IMR-90 (cell line): Measurements from ENCODE around the gene C6orf15. TPM values are rescaled to one million over a fixed set of nuclear protein-coding genes. Genes with fewer than 3 reads are reported as not detected.

Experiments used
- ATAC-seq: fragments of 200-7000 bp; cut with Tn5 transposase; 2 replicates; pipeline ENCODE4 v1.9.1; 2020; ENCODE audit warnings: low read depth, mild to moderate bottlenecking, moderate library complexity
- BruUV-seq: library from RNA; stranded (reverse); fragments of 400-500 nt; replicated peaks from 2 replicates; lab custom pipeline; 2021; lab: Mats Ljungman, UMichigan
- CTCF ChIA-PET: fragments of 300-600 bp; formaldehyde crosslinking; extraction: SDS; loops from one replicate; lab custom pipeline; 2021; ENCODE audit warnings: antibody characterized with exemption; lab: Yijun Ruan, JAX
- POLR2A ChIA-PET: fragments of 300-600 bp; sonication (Branson Sonifier 250); formaldehyde crosslinking; loops from one replicate; lab custom pipeline; 2022; ENCODE audit warnings: antibody characterized with exemption; ENCODE audit not compliant: unreplicated experiment; lab: Charles Lee
- DNase-seq: peaks from one replicate; pipeline ENCODE4 v3.0.0; 2013
- H2AFZ ChIP-seq: replicated peaks from 2 replicates; pipeline ENCODE3; 2013; ENCODE audit warnings: low read length, mild to moderate bottlenecking; ENCODE audit not compliant: poor library complexity
- H2AK5ac ChIP-seq: 2 replicates; pipeline ENCODE4 v1.6.1; 2013; ENCODE audit warnings: low read depth, low read length, inconsistent platforms
- H2AK9ac ChIP-seq: replicated peaks from 2 replicates; pipeline ENCODE3; 2013; ENCODE audit warnings: mild to moderate bottlenecking, low read depth, low read length, moderate library complexity; ENCODE audit not compliant: poor library complexity
- H2BK120ac ChIP-seq: 2 replicates; pipeline ENCODE4 v1.6.1; 2013; ENCODE audit warnings: low read depth, low read length, inconsistent platforms
- H2BK15ac ChIP-seq: 3 replicates; pipeline ENCODE4 v1.6.1; 2013; ENCODE audit warnings: low read depth, low read length, inconsistent platforms
- H2BK20ac ChIP-seq: 2 replicates; pipeline ENCODE4 v1.6.1; 2013; ENCODE audit warnings: low read depth, mild to moderate bottlenecking, inconsistent platforms, low read length, moderate library complexity
- H2BK5ac ChIP-seq: 2 replicates; pipeline ENCODE4 v1.6.1; 2013; ENCODE audit warnings: mild to moderate bottlenecking, low read depth, low read length, inconsistent platforms; ENCODE audit not compliant: poor library complexity, severe bottlenecking
- H3K14ac ChIP-seq: replicated peaks from 2 replicates; pipeline ENCODE4 v1.6.1; 2013; ENCODE audit warnings: low read depth, low read length, inconsistent platforms
- H3K18ac ChIP-seq: 2 replicates; pipeline ENCODE4 v1.6.1; 2013; ENCODE audit warnings: low read depth, low read length, control low read depth
- H3K23ac ChIP-seq: 2 replicates; pipeline ENCODE4 v1.6.1; 2013; ENCODE audit warnings: low read depth, low read length, inconsistent platforms
- H3K27ac ChIP-seq: 2 replicates; pipeline ENCODE4 v1.5.1; 2013; ENCODE audit warnings: mild to moderate bottlenecking, control low read depth, low read length; ENCODE audit not compliant: insufficient read depth
- H3K27me3 ChIP-seq: 2 replicates; pipeline ENCODE4 v1.6.1; 2013; ENCODE audit warnings: low read length; ENCODE audit not compliant: control insufficient read depth, insufficient read depth
- H3K36me3 ChIP-seq: 2 replicates; pipeline ENCODE4 v1.6.1; 2013; ENCODE audit warnings: low read length, mixed read lengths; ENCODE audit not compliant: control insufficient read depth, insufficient read depth
- H3K4ac ChIP-seq: 2 replicates; pipeline ENCODE4 v1.6.1; 2013; ENCODE audit warnings: low read depth, low read length, inconsistent platforms
- H3K4me1 ChIP-seq: 2 replicates; pipeline ENCODE4 v1.6.1; 2013; ENCODE audit warnings: low read length, mixed read lengths; ENCODE audit not compliant: control insufficient read depth, insufficient read depth
- H3K4me2 ChIP-seq: 2 replicates; pipeline ENCODE4 v1.6.1; 2013; ENCODE audit warnings: low read depth, mild to moderate bottlenecking, control low read depth, low read length, moderate library complexity
- H3K4me3 ChIP-seq: 2 replicates; pipeline ENCODE4 v1.5.1; 2013; ENCODE audit warnings: low read depth, mild to moderate bottlenecking, control low read depth, low read length, moderate library complexity; ENCODE audit not compliant: insufficient read depth
- H3K56ac ChIP-seq: 2 replicates; pipeline ENCODE4 v1.6.1; 2013; ENCODE audit warnings: low read length, inconsistent platforms; ENCODE audit not compliant: insufficient read depth; ENCODE audit errors: extremely low read depth
- H3K79me1 ChIP-seq, 2 experiments: 2 replicates each; pipeline ENCODE4 v1.6.1; 2013; ENCODE audit warnings: low read length in 2 of 2, inconsistent platforms in 1 of 2, low read depth in 1 of 2
- H3K9ac ChIP-seq: 2 replicates; pipeline ENCODE4 v1.6.1; 2013; ENCODE audit warnings: low read depth, low read length, control low read depth
- H3K9me1 ChIP-seq: 2 replicates; pipeline ENCODE4 v1.6.1; 2013; ENCODE audit warnings: low read length, inconsistent platforms; ENCODE audit not compliant: insufficient read depth
- H3K9me3 ChIP-seq: 2 replicates; pipeline ENCODE4 v1.6.1; 2013; ENCODE audit warnings: low read length; ENCODE audit not compliant: control insufficient read depth, insufficient read depth
- H4K20me1 ChIP-seq: 2 replicates; pipeline ENCODE4 v1.6.1; 2013; ENCODE audit warnings: low read length, inconsistent platforms; ENCODE audit not compliant: insufficient read depth
- H4K5ac ChIP-seq: 2 replicates; pipeline ENCODE4 v1.6.1; 2013; ENCODE audit warnings: mild to moderate bottlenecking, low read depth, low read length, control low read depth
- H4K8ac ChIP-seq, 2 experiments: 2 replicates each; pipeline ENCODE4 v1.6.1; 2013; ENCODE audit warnings: low read depth in 2 of 2, low read length in 2 of 2, control low read depth in 1 of 2, inconsistent platforms in 1 of 2
- H4K91ac ChIP-seq: 2 replicates; pipeline ENCODE4 v1.6.1; 2013; ENCODE audit warnings: low read depth, low read length, inconsistent platforms; ENCODE audit not compliant: insufficient read depth
- CEBPB ChIP-seq: IDR thresholded peaks from 2 replicates; pipeline ENCODE4 v1.6.1; 2012; ENCODE audit warnings: low read depth, low read length, improper control_type of control experiment
- CHD1 ChIP-seq: IDR thresholded peaks from 2 replicates; pipeline ENCODE4 v1.6.1; 2012; ENCODE audit warnings: low read depth, low read length, improper control_type of control experiment
- MXI1 ChIP-seq: IDR thresholded peaks from 2 replicates; pipeline ENCODE4 v1.6.1; 2012; ENCODE audit warnings: low read depth, mild to moderate bottlenecking, low read length, moderate library complexity, borderline replicate concordance
- POLR2A ChIP-seq: IDR thresholded peaks from 2 replicates; pipeline ENCODE4 v1.6.1; 2012; ENCODE audit warnings: mild to moderate bottlenecking, low read depth, low read length
- RAD21 ChIP-seq: IDR thresholded peaks from 2 replicates; pipeline ENCODE4 v1.6.1; 2012; ENCODE audit warnings: low read length, improper control_type of control experiment
- RFX5 ChIP-seq: IDR thresholded peaks from 2 replicates; pipeline ENCODE4 v1.8.0; 2012; ENCODE audit warnings: low read depth, mild to moderate bottlenecking, low read length, moderate library complexity
- WGBS, 2 experiments: methylation state at CpG; one replicate each; pipeline versions ENCODE4 v1.1.5 to v1.1.7; 2013; ENCODE audit warnings: missing lambda C conversion rate in 2 of 2; ENCODE audit not compliant: insufficient read length in 1 of 2; ENCODE audit errors: extremely low coverage in 2 of 2; 5-methylcytosine and 5-hydroxymethylcytosine counted together
- dilution Hi-C: fragments of 300-500 bp; cut with HindIII; formaldehyde crosslinking; loops from one replicate; pipeline ENCODE4 v1.14.3; 2018; ENCODE audit warnings: low sequenced_read_pairs; ENCODE audit not compliant: unreplicated experiment
- in situ Hi-C: fragments of 300-500 bp; cut with MboI; formaldehyde crosslinking; loops from 3 replicates; pipeline ENCODE4 v1.14.3; 2019; ENCODE audit warnings: low sequenced_read_pairs, inconsistent platforms, mixed read lengths
- intact Hi-C: fragments of 100-400 bp; cut with micrococcal nuclease; formaldehyde crosslinking; loops from 2 replicates; pipeline ENCODE4 v1.10.0; 2022
- polyA plus RNA-seq, 3 experiments: library from polyadenylated mRNA; depleted of rRNA; stranded (reverse); fragments of >200 nt; gene quantifications; 2 replicates each; pipeline ENCODE4 v1.2.3, GENCODE V29; 2012; ENCODE audit warnings: low replicate concordance in 1 of 3
- total RNA-seq: library from RNA; depleted of rRNA; stranded (reverse); fragments of >200 nt; gene quantifications from 2 replicates; pipeline ENCODE4 v1.2.3, GENCODE V29; 2012
- TF ChIP-seq, protein P1 (sequence below): fragments of 150-350 bp; IDR thresholded peaks from 2 replicates; pipeline ENCODE4 v1.6.1; 2016; ENCODE audit warnings: low read depth, mild to moderate bottlenecking, low read length, moderate library complexity, borderline replicate concordance
- TF ChIP-seq, protein P2 (sequence below): fragments of 150-350 bp; IDR thresholded peaks from 2 replicates; pipeline ENCODE4 v1.6.1; 2017; ENCODE audit warnings: mild to moderate bottlenecking, antibody characterized with exemption, low read length, low read depth
- TF ChIP-seq, protein P3 (sequence below): conservative IDR thresholded peaks from 2 replicates; pipeline ENCODE4 v1.5.1; 2012; ENCODE audit warnings: mild to moderate bottlenecking, low read depth, low read length, improper control_type of control experiment

Gene C6orf15
- total and polyA plus RNA-seq, 2 of the 4 experiments (the other 2 are of a cell fraction): not detected

DNA sequence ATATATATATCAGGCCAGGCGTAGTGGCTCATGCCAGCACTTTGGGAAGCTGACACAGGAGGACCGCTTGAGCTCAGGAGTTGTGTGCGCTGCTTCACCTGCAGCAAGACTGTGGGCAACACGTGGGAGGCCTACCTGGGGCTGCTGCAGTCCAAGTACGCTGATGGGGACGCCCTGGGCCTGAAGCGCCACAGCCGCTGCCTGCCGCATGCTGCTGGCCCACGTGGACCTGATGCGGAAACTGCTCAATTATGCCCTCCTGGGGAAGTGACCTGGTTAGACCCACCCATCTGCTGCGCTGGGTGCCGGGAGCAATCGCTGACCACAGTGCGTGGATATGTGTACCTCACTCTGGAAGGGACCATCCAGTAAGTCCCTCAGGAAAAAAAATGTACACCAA lies 28.3 kb upstream of the C6orf15 start:
- Histone ChIP-seq H2AFZ (no peak overlapping the region), H3K9me1 (peaks cover 15% of the 10 kb centered on the region), H3K23ac (no peak overlapping the region), H3K4ac (no peak overlapping the region), H3K4me3 (no peak overlapping the region), H3K18ac (no peak overlapping the region), H4K91ac (no peak overlapping the region), H4K8ac (no peak overlapping the region), H3K9me3 (no peaks in the 10 kb centered on the region), H3K9ac (no peak overlapping the region), H3K27me3 (no peaks in the 10 kb centered on the region), H3K4me1 (peaks cover 13% of the 10 kb centered on the region), H4K20me1 (no peaks in the 10 kb centered on the region; the same call in 1 of the 2 replicates), H4K5ac (no peak overlapping the region), H3K56ac (no peak overlapping the region), H3K79me1 (no peaks in the 10 kb centered on the region), H3K14ac (no peak overlapping the region), H2BK15ac (no peak overlapping the region), H2BK120ac (no peak overlapping the region), H2AK5ac (no peak overlapping the region), H3K36me3 (peaks cover 17% of the 10 kb centered on the region), H2AK9ac (no peak overlapping the region), H3K4me2 (no peak overlapping the region), H3K27ac (no peak overlapping the region), H2BK20ac (no peak overlapping the region), H2BK5ac (no peak overlapping the region)
- BruUV-seq: no TSS peak
- intact Hi-C loops (no loop called here), dilution Hi-C loops (no loop called here), in situ Hi-C loops (no loop called here)
- 70% methylated on average over 4 of the region's 15 CpGs; no CpG with 5 or more reads in 1 of the 2 experiments for WGBS, 2 experiments
- TF ChIP-seq CHD1 (no peak), CEBPB (no peak), MXI1 (no peak), RFX5 (no peak), RAD21 (no peak), POLR2A (no peak)
- TF ChIP-seq, protein P1, sequence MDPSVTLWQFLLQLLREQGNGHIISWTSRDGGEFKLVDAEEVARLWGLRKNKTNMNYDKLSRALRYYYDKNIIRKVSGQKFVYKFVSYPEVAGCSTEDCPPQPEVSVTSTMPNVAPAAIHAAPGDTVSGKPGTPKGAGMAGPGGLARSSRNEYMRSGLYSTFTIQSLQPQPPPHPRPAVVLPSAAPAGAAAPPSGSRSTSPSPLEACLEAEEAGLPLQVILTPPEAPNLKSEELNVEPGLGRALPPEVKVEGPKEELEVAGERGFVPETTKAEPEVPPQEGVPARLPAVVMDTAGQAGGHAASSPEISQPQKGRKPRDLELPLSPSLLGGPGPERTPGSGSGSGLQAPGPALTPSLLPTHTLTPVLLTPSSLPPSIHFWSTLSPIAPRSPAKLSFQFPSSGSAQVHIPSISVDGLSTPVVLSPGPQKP: no peak
- TF ChIP-seq, protein P2, sequence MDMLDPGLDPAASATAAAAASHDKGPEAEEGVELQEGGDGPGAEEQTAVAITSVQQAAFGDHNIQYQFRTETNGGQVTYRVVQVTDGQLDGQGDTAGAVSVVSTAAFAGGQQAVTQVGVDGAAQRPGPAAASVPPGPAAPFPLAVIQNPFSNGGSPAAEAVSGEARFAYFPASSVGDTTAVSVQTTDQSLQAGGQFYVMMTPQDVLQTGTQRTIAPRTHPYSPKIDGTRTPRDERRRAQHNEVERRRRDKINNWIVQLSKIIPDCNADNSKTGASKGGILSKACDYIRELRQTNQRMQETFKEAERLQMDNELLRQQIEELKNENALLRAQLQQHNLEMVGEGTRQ: no peak
- TF ChIP-seq, protein P3, sequence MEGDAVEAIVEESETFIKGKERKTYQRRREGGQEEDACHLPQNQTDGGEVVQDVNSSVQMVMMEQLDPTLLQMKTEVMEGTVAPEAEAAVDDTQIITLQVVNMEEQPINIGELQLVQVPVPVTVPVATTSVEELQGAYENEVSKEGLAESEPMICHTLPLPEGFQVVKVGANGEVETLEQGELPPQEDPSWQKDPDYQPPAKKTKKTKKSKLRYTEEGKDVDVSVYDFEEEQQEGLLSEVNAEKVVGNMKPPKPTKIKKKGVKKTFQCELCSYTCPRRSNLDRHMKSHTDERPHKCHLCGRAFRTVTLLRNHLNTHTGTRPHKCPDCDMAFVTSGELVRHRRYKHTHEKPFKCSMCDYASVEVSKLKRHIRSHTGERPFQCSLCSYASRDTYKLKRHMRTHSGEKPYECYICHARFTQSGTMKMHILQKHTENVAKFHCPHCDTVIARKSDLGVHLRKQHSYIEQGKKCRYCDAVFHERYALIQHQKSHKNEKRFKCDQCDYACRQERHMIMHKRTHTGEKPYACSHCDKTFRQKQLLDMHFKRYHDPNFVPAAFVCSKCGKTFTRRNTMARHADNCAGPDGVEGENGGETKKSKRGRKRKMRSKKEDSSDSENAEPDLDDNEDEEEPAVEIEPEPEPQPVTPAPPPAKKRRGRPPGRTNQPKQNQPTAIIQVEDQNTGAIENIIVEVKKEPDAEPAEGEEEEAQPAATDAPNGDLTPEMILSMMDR: no peak
- ATAC-seq (no peak), DNase-seq (no peak)
- ChIA-PET POLR2A (no interaction called here), CTCF (no interaction called here)
